HepG2 (cell line): ENCODE results near the gene NOC4L. TPM values are rescaled to one million over a fixed set of nuclear protein-coding genes. Genes with fewer than 3 reads are reported as not detected.

ENCODE experiments used
- AKNA ChIP-seq: sonication (generic); formaldehyde crosslinking; IDR thresholded peaks from 2 replicates; pipeline ENCODE4 v1.4.0; 2020; ENCODE audit warnings: missing genetic modification reagents, borderline replicate concordance
- GFI1 ChIP-seq: sonication (generic); formaldehyde crosslinking; IDR thresholded peaks from 2 replicates; pipeline ENCODE4 v1.5.0; 2020; ENCODE audit warnings: missing genetic modification reagents, mild to moderate bottlenecking, borderline replicate concordance
- SMARCE1 ChIP-seq: fragments of 450-650 bp; IDR thresholded peaks from 2 replicates; pipeline ENCODE4 v1.6.1; 2017; ENCODE audit warnings: borderline replicate concordance
- ZNF331 ChIP-seq: sonication (generic); formaldehyde crosslinking; IDR thresholded peaks from 2 replicates; pipeline ENCODE4 v1.4.0; 2020; ENCODE audit warnings: missing genetic modification reagents
- ZNF800 ChIP-seq: sonication (generic); formaldehyde crosslinking; IDR thresholded peaks from 2 replicates; pipeline ENCODE4 v1.4.0; 2020; ENCODE audit warnings: missing genetic modification reagents
- polyA plus RNA-seq, 8 experiments: library from polyadenylated mRNA; depleted of rRNA in 3 of 8; stranded (reverse) in 7 of 8; unstranded in 1 of 8; fragments of >200 nt; fragmentation: Illumina TruSeq in 4 of 8; extraction: Trizol in 4 of 8; gene quantifications; 2 replicates each; pipeline versions ENCODE4 v1.2.1 to v1.2.3, GENCODE V29; 2011 to 2016; ENCODE audit warnings: low read depth in 4 of 8, missing spikeins in 1 of 8, mixed read lengths in 1 of 8; ENCODE audit not compliant: insufficient read depth in 1 of 8
- total RNA-seq, 5 experiments: library from RNA; depleted of rRNA; stranded (reverse); fragments of >200 nt; fragmentation: Illumina TruSeq; extraction: Trizol; gene quantifications; 2 replicates each; pipeline ENCODE4 v1.2.3, GENCODE V29; 2016; ENCODE audit warnings: low read depth in 1 of 5

NOC4L gene
- total and polyA plus RNA-seq, 2 of the 13 experiments (the other 11 are each of a cell fraction or from before 2014, with no cell fraction given) = 4.3 to 14.6 TPM

GRCh38 chr12:132166801-132167591 lies 22.7 kb downstream of the NOC4L start (continued):
- TF ChIP-seq ZNF800 (CRISPR knock-in tag) (no peak), GFI1 (CRISPR knock-in tag) (no peak), AKNA (CRISPR knock-in tag) (no peak), ZNF331 (CRISPR knock-in tag) (no peak), SMARCE1 (no peak)
